Testis (tissue), 2 donors: ENCODE data around the gene KRT7.

Experiments
- CTCF ChIP-seq, 3 experiments: fragments of 450-650 bp in 2 of 3; fragments of 200-600 bp in 1 of 3; sonication (generic) in 1 of 3; IDR thresholded peaks; one replicate each; pipeline ENCODE4 v1.5.1; 2016 to 2019; ENCODE audit warnings: antibody characterized with exemption in 3 of 3, mild to moderate bottlenecking in 2 of 3, moderate library complexity in 1 of 3
- POLR2A ChIP-seq: fragments of 450-650 bp; IDR thresholded peaks from one replicate; pipeline ENCODE4 v1.6.1; 2017; ENCODE audit warnings: antibody characterized with exemption, mild to moderate bottlenecking, moderate library complexity

- TF ChIP-seq CTCF (IDR thresholded peaks at IDR 0.05) (no peak), POLR2A (no peak)
Measured at GRCh38 chr12:52204095-52204930, 28.7 kb upstream of the KRT7 start.
